G401 (cell line): ENCODE results near the gene DPP10. TPM values are rescaled to one million over a fixed set of nuclear protein-coding genes. Genes with fewer than 3 reads are reported as not detected.

ENCODE experiments used
- DNase-seq: peaks from one replicate; pipeline ENCODE4 v3.0.0-alpha.2; 2015; ENCODE audit warnings: low spot score
- in situ Hi-C: cut with HindIII; loops from 2 replicates; pipeline ENCODE4 v1.10.0; 2016; ENCODE audit warnings: low sequenced_read_pairs, mixed read lengths
- total RNA-seq: library from RNA; depleted of rRNA; stranded (reverse); fragments of >200 nt; shearing (Covaris generic); gene quantifications from 2 replicates; pipeline ENCODE4 v1.2.3, GENCODE V29; 2014

The DPP10 gene
- total RNA-seq, 1 experiment from 2014 or later: not detected

GRCh38 chr2:115650827-115651226, 1208.4 kb downstream of the DPP10 start:
- no peak for DNase-seq
- in situ Hi-C loops: no loop called here

- in situ Hi-C loops: no loop called here
These were observed 1210.2 kb downstream of the DPP10 start for GRCh38 chr2:115652652-115653051.

GRCh38 chr2:115654362-115654761, 1211.9 kb downstream of the DPP10 start:
- in situ Hi-C loops: no loop called here
- DNase-seq: no peak

More at GRCh38 chr2:115652652-115653051, 1210.2 kb downstream of the DPP10 start:
- DNase-seq: no peak

GRCh38 chr2:115678129-115678528, 1235.7 kb downstream of the DPP10 start:
- in situ Hi-C loops: no loop called here

GRCh38 chr2:115684345-115684744, 1241.9 kb downstream of the DPP10 start:
- no peak for DNase-seq
- in situ Hi-C loops: no loop called here

More at GRCh38 chr2:115678129-115678528, 1235.7 kb downstream of the DPP10 start:
- DNase-seq: no peak

GRCh38 chr2:115691409-115691808, 1249.0 kb downstream of the DPP10 start:
- in situ Hi-C loops: no loop called here

GRCh38 chr2:115694651-115695050, 1252.2 kb downstream of the DPP10 start:
- in situ Hi-C loops: no loop called here

More at GRCh38 chr2:115691409-115691808, 1249.0 kb downstream of the DPP10 start:
- DNase-seq: no peak

GRCh38 chr2:115733190-115733775, 1290.8 kb downstream of the DPP10 start:
- in situ Hi-C loops: no loop called here

More at GRCh38 chr2:115694651-115695050, 1252.2 kb downstream of the DPP10 start:
- DNase-seq: no peak

GRCh38 chr2:115738111-115738510, 1295.7 kb downstream of the DPP10 start:
- in situ Hi-C loops: no loop called here
- no peak for DNase-seq

More at GRCh38 chr2:115733190-115733775, 1290.8 kb downstream of the DPP10 start:
- no peak for DNase-seq

GRCh38 chr2:115739574-115739973, 1297.1 kb downstream of the DPP10 start:
- no peak for DNase-seq
- in situ Hi-C loops: no loop called here

GRCh38 chr2:115746151-115746550, 1303.7 kb downstream of the DPP10 start:
- no peak for DNase-seq
- in situ Hi-C loops: no loop called here

- in situ Hi-C loops: no loop called here
- DNase-seq: no peak
These were observed 1314.8 kb downstream of the DPP10 start for GRCh38 chr2:115757286-115757685.

- in situ Hi-C loops: no loop called here
- DNase-seq: no peak
These were observed 1321.2 kb downstream of the DPP10 start for GRCh38 chr2:115763601-115764000.

- in situ Hi-C loops: no loop called here
- no peak for DNase-seq
These were observed 1329.1 kb downstream of the DPP10 start for GRCh38 chr2:115771516-115771915.

- DNase-seq: no peak
- in situ Hi-C loops: no loop called here
These were observed 1331.9 kb downstream of the DPP10 start for GRCh38 chr2:115774361-115774760.

GRCh38 chr2:115779085-115779632, 1336.7 kb downstream of the DPP10 start:
- in situ Hi-C loops: no loop called here
- DNase-seq: no peak

- no peak for DNase-seq
- in situ Hi-C loops: no loop called here
These were observed 1339.8 kb downstream of the DPP10 start for GRCh38 chr2:115782286-115782685.

- in situ Hi-C loops: no loop called here
- no peak for DNase-seq
These were observed 1353.6 kb downstream of the DPP10 start for GRCh38 chr2:115796078-115796477.

- in situ Hi-C loops: no loop called here
- DNase-seq: no peak
These were observed 1364.8 kb downstream of the DPP10 start for GRCh38 chr2:115807276-115807675.

GRCh38 chr2:115825912-115826311, 1383.5 kb downstream of the DPP10 start:
- in situ Hi-C loops: no loop called here
- no peak for DNase-seq

- DNase-seq: no peak
- in situ Hi-C loops: no loop called here
These were observed 1390.8 kb downstream of the DPP10 start for GRCh38 chr2:115833196-115833595.
